Activated CD4-positive, alpha-beta T cell treated with anti-CD3 and anti-CD28 coated beads for 36 hours (primary cell): ENCODE data around the gene TRAPPC4. TPM values are rescaled to one million over a fixed set of nuclear protein-coding genes. Genes with fewer than 3 reads are reported as not detected.
"Not testable (repeated sequence)": the region's sequence is repeated elsewhere in the genome, so short reads cannot be mapped to it uniquely, and the experiment has no call there.

Experiments
- ATAC-seq: fragments of 200-7000 bp; cut with Tn5 transposase; one replicate; pipeline ENCODE4 v1.10.0; 2021; ENCODE audit warnings: mild to moderate bottlenecking, moderate library complexity
- CTCF ChIA-PET: fragments of 350-600 bp; sonication (Branson Sonifier 250); formaldehyde crosslinking; loops from one replicate; lab custom pipeline; 2021; ENCODE audit warnings: antibody characterized with exemption; lab: Charles Lee
- POLR2A ChIA-PET: fragments of 350-600 bp; sonication (Branson Sonifier 250); formaldehyde crosslinking; loops from one replicate; lab custom pipeline; 2021; ENCODE audit warnings: antibody characterized with exemption, inconsistent platforms; lab: Charles Lee
- DNase-seq: peaks from one replicate; pipeline ENCODE4 v3.0.0-alpha.2; 2020
- H3K27ac Mint-ChIP-seq: one replicate; pipeline ENCODE4 v1.8.0; 2021; ENCODE audit warnings: mixed read lengths
- H3K27me3 Mint-ChIP-seq: one replicate; pipeline ENCODE4 v1.8.0; 2021; ENCODE audit warnings: mixed read lengths
- H3K36me3 Mint-ChIP-seq: one replicate; pipeline ENCODE4 v1.8.0; 2021; ENCODE audit warnings: low read depth, mixed read lengths
- H3K4me1 Mint-ChIP-seq: one replicate; pipeline ENCODE4 v1.8.0; 2021; ENCODE audit warnings: mixed read lengths
- H3K4me3 Mint-ChIP-seq: one replicate; pipeline ENCODE4 v1.8.0; 2021; ENCODE audit warnings: mild to moderate bottlenecking, moderate library complexity, mixed read lengths
- H3K9me3 Mint-ChIP-seq: one replicate; pipeline ENCODE4 v1.8.0; 2021; ENCODE audit warnings: low read depth, mixed read lengths
- intact Hi-C, 2 experiments: fragments of 100-400 bp; cut with DNase I in 1 of 2; cut with micrococcal nuclease in 1 of 2; formaldehyde crosslinking; loops; one replicate each; pipeline versions ENCODE4 v1.14.2 to v1.15.1; 2022 to 2024; cut with DNase I, micrococcal nuclease
- total RNA-seq, 2 experiments: library from RNA; stranded (reverse); gene quantifications; one replicate each; pipeline ENCODE4 v1.2.3, GENCODE V29; 2021

TRAPPC4 gene, protein sequence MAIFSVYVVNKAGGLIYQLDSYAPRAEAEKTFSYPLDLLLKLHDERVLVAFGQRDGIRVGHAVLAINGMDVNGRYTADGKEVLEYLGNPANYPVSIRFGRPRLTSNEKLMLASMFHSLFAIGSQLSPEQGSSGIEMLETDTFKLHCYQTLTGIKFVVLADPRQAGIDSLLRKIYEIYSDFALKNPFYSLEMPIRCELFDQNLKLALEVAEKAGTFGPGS
- 10 to 100 TPM; 62.2 to 81.9 TPM for total RNA-seq

DNA sequence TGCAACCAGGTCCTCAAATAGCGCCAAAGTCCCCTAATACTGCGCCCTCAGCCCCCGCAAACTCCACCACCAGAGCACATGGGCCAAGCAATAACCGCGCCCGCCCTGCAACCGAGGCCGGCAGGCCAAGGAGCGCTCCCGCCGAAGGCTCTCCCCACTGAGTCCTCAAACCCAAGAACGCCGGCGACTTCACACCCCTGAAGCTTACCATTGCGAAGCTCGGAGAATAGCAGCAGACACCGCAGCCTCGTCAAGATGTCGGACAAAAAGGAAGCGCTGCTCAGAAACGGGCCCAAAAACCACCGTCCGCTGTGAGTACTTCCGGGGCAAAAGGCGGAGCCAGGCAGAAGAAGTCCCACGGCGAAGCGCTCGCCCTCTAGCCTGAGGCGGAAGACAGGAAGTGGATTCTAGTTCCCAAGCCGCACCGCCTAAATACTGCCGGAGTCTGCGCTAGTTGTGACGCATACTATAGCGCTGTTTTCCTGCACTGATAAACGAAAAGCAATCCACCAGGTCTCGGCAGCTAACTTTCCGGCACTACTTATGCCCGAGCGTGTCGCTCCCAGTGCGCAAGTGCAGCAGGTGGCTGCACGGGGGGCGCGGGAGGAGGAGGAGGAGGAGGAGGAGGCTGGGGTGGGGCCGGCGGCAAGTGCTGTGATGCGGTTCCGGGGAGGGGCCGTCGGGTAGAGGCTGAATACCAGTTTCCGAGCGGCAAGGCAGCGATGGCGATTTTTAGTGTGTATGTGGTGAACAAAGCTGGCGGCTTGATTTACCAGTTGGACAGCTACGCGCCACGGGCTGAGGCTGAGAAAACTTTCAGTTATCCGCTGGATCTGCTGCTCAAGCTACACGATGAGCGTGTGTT is at the start of gene TRAPPC4, which contains the start of gene RPS25:
TSS of gene TRAPPC4 (plus strand) at position 693 of the 865 bp plus-strand sequence. CDS start at position 723, 30 bp downstream.
TSS of gene RPS25 (minus strand) at position 270 of the 865 bp plus-strand sequence. CDS start at position 211, 59 bp downstream.
- peak; percentile 92 for ATAC-seq
- ChIA-PET POLR2A (interaction anchor here (0.9 to 1.5 kb wide), 8 partner anchors 13 to 100 kb away, joined by 3 to 6 read pairs (median 3); partner anchors contain the start of genes CENATAC, DPAGT1 and VPS11), CTCF (interaction anchor here (0.6 to 2.1 kb wide), 7 partner anchors 9 to 305 kb away, joined by 3 to 9 read pairs (median 4); partner anchors contain the start of gene CENATAC)
- no peaks in the 10 kb centered on the region for H3K9me3 Mint-ChIP-seq
- H3K36me3 Mint-ChIP-seq = peaks cover 82% of the 10 kb centered on the region
- no peaks in the 10 kb centered on the region for H3K27me3 Mint-ChIP-seq
- peaks cover 53% of the 10 kb centered on the region for H3K4me1 Mint-ChIP-seq
- intact Hi-C loops = loop anchor here (1.0 to 5.0 kb wide), 18 partner anchors 12 to 659 kb away; partner anchors contain the start of genes CENATAC (in 2 of the 2), HINFP (in 2 of the 2), HYOU1 (in 2 of the 2) and SLC37A4 (in 2 of the 2)
- H3K4me3 Mint-ChIP-seq = peak within 1 kb of the TSS; percentile 99
- DNase-seq = peak; percentile 98
- peak within 1 kb of the TSS; percentile 99 for H3K27ac Mint-ChIP-seq

DNA sequence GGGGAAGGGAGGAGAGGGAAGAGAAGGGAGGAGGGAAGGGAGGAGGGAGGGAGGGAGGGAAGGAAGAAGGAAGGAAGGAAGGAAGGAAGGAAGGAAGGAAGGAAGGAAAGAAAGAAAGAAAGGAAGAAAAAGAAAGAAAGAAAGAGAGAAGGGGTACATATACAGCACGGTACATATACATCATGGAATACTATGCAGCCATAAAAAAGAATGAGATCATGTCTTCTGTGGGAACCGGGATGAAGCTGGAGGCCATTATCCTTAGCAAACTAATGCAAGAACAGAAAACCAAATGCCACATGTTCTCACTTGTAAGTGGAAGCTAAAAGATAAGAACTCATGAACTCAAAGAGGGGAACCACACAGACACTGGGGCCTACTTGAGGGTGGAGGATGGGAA is 49.1 kb upstream of the TRAPPC4 start:
- H3K27ac Mint-ChIP-seq, intact Hi-C loops, DNase-seq, POLR2A ChIA-PET, H3K9me3 Mint-ChIP-seq, H3K4me1 Mint-ChIP-seq, H3K4me3 Mint-ChIP-seq, ATAC-seq, H3K36me3 Mint-ChIP-seq, CTCF ChIA-PET: not testable (repeated sequence)
- peaks cover 12% of the 10 kb centered on the region for H3K27me3 Mint-ChIP-seq

DNA sequence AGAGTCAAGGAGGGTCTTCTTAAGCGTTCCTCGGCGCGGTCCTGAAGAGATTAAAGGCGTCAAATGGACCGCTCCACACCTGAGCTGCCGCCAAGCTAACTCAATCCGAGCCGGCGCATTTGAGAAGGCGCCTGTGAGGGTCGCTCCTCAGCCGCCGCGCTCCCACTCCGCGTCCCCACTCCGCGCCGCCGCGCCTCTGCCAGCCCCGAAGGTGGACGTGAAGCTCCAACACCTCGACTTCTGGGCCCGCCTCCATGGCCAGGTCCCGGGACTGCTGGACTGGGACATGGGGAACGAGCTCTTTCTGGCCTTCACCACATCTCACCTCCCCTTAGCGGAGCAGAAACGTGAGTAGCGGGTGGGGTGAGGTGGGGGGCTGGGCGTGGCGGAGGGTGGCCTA is 46.9 kb upstream of the TRAPPC4 start, which contains the start of gene FOXR1:
TSS of gene FOXR1 (plus strand) at position 116 of the 400 bp plus-strand sequence. CDS start at position 287, 171 bp downstream.
- ChIA-PET CTCF (interaction anchor here (0.6 kb wide), 1 partner anchor 32 kb away, joined by 3 read pairs; no protein-coding TSS in a partner anchor), POLR2A (no interaction called here)
- Mint-ChIP-seq H3K4me1 (no peaks in the 10 kb centered on the region), H3K9me3 (no peaks in the 10 kb centered on the region), H3K27me3 (peaks cover 19% of the 10 kb centered on the region), H3K4me3 (no peak within 1 kb of the TSS), H3K36me3 (no peaks in the 10 kb centered on the region), H3K27ac (no peak within 1 kb of the TSS)
- ATAC-seq (no peak), DNase-seq (no peak)
- intact Hi-C loops = no loop called here

DNA sequence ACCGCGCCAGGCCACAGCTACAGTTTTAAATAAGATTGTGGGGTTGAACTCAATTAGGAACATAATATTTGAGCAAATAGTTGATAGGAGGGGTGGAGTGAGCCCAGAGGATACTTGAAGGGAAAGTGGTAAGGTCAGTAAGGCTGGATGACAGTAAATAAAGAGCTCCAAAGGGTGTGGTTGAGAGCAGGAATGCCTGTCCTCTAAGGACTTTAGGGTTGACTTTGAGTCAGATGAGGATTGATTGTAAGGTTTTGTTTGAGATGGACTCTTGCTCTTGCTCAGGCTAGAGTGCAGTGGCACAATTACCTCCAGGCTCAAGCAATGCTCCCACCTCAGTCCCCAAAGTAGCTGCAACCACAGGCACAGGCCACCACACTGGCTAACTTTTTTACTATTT is 44.6 kb upstream of the TRAPPC4 start:
- peaks cover 19% of the 10 kb centered on the region for H3K27me3 Mint-ChIP-seq
- ATAC-seq (no peak), DNase-seq (no peak)
- H3K36me3 Mint-ChIP-seq = no peaks in the 10 kb centered on the region
- no peak overlapping the region for H3K4me3 Mint-ChIP-seq
- ChIA-PET POLR2A (no interaction called here), CTCF (interaction anchor here (0.6 to 1.4 kb wide), 3 partner anchors 16 to 304 kb away, joined by 3 to 5 read pairs (median 3); no protein-coding TSS in a partner anchor)
- intact Hi-C loops = no loop called here
- H3K4me1 Mint-ChIP-seq = no peaks in the 10 kb centered on the region
- no peak overlapping the region for H3K27ac Mint-ChIP-seq
- H3K9me3 Mint-ChIP-seq = no peaks in the 10 kb centered on the region

DNA sequence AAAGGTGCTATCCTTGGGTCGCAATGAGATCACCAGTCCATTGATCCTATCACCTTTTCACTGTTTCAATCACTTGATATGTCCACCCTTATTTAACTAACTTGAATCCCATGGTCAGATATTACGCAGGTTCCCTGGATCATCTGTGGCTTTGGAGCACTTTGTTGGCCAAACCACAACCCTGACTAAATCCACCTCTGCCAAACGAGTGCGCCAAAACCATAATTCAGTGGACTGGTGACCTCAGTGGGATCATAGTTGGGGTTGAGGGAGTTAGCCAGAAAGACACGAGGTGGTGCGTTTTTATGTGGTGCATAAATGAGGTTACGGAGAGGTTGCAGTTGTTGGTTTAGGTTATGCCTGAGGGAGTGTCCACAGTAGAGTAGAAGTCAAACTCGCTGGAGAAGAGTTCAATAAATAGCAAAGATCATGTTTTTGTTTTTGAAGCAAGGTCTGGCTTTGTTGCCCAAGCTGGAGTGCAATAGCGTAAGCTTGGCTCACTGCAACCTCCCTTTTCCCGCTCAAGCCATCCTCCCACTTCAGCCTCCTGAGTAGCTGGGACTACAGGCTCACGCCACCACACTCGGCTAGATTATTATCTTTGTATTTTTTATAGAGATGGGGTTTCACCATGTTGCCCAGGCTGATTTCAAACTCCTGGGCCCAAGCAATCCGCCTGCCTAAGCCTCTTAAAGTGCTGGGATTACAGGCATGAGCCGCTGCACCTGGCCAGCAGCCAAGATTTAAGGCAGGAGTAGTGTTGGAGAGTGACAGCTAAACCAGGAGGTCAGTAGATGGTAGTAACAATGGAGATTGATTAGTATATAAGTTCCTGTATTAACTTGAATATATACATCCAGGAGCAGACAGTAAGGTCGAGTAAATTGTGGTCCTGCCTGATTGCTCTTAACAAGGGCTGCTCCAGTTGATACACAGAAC is 42.5 kb upstream of the TRAPPC4 start:
- H3K4me1 Mint-ChIP-seq = no peaks in the 10 kb centered on the region
- H3K4me3 Mint-ChIP-seq = no peak overlapping the region
- intact Hi-C loops = no loop called here
- DNase-seq (no peak), ATAC-seq (no peak)
- ChIA-PET POLR2A (no interaction called here), CTCF (interaction anchor here (0.5 kb wide), 1 partner anchor 54 kb away, joined by 3 read pairs; no protein-coding TSS in a partner anchor)
- peaks cover 14% of the 10 kb centered on the region for H3K27me3 Mint-ChIP-seq
- no peak overlapping the region for H3K27ac Mint-ChIP-seq
- H3K9me3 Mint-ChIP-seq = no peaks in the 10 kb centered on the region
- H3K36me3 Mint-ChIP-seq = no peaks in the 10 kb centered on the region

DNA sequence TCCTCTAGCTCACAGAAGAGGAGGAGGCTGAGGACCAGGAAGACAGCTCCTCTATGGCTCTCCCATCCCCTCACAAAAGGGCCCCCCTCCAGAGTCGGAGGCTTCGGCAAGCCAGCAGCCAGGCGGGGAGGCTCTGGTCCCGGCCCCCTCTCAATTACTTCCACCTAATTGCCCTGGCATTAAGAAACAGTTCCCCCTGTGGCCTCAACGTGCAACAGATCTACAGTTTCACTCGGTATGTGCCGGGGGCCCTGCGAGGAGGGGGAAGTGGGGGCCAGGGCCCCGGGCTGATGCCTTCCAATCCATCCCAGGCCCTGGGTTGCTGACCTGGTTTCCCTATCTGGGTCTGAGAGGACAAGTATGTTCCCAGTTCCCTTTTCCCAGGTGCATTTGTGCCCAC is 39.1 kb upstream of the TRAPPC4 start:
- Mint-ChIP-seq H3K4me1 (no peaks in the 10 kb centered on the region), H3K27me3 (peaks cover 7% of the 10 kb centered on the region), H3K36me3 (no peaks in the 10 kb centered on the region), H3K9me3 (no peaks in the 10 kb centered on the region), H3K27ac (no peak overlapping the region), H3K4me3 (no peak overlapping the region)
- intact Hi-C loops = no loop called here
- POLR2A ChIA-PET = no interaction called here
- CTCF ChIA-PET = no interaction called here
- ATAC-seq = peak; percentile 42
- no peak for DNase-seq

DNA sequence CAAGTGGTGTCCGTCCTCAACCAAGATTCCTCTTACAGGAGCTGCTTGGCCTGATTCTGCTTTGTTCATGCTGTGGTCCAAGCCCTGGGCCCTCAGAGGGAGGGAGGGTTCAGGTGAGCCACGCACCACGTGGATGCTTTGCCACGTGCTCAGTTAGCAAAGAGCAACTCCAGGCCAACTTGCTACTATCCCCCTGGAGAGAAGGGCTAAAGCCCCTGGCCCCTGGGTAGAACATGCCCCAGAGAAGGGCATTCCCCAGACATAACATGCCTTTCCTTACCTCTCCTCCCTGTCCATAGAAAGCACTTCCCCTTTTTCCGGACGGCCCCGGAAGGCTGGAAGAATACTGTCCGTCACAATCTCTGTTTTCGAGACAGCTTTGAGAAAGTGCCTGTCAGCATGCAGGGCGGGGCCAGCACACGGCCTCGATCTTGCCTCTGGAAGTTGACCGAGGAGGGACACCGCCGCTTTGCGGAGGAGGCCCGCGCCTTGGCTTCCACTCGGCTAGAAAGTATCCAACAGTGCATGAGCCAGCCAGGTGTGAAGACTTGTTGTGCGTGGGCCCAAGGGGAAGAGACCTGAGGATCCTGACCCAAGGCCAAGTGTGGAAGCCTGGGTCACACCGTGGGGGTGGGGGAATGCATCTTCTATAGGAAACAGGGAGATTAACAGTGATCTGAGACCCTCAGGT is 38.2 kb upstream of the TRAPPC4 start:
- Mint-ChIP-seq H3K27ac (no peak overlapping the region), H3K4me1 (no peaks in the 10 kb centered on the region), H3K27me3 (peaks cover 3% of the 10 kb centered on the region), H3K36me3 (no peaks in the 10 kb centered on the region), H3K9me3 (no peaks in the 10 kb centered on the region), H3K4me3 (no peak overlapping the region)
- intact Hi-C loops = no loop called here
- DNase-seq (no peak), ATAC-seq (no peak)
- ChIA-PET CTCF (no interaction called here), POLR2A (no interaction called here)

DNA sequence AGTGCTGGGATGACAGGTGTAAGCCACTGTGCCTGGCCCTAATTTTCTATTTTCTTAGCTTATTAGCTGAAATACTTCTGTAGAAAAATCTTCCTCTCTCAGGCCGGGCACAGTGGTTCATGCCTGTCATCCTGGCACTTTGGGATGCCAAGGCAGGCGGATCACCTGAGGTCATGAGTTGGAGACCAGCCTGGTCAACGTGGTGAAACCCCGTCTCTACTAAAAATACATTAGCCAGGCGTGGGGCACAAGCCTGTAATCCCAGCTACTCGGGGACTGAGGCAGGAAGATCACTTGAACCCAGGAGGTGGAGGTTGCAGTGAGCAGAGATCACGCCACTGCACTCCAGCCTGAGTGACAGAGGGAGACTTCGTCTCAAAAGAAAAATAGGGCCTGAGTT is 34.2 kb upstream of the TRAPPC4 start:
- H3K4me1 Mint-ChIP-seq, DNase-seq, H3K36me3 Mint-ChIP-seq, H3K27ac Mint-ChIP-seq, H3K4me3 Mint-ChIP-seq, ATAC-seq, H3K9me3 Mint-ChIP-seq, H3K27me3 Mint-ChIP-seq, POLR2A ChIA-PET, intact Hi-C loops: not testable (repeated sequence)
- CTCF ChIA-PET = interaction anchor here (0.6 to 1.4 kb wide), 2 partner anchors 215 to 294 kb away, joined by 3 to 5 read pairs; no protein-coding TSS in a partner anchor

DNA sequence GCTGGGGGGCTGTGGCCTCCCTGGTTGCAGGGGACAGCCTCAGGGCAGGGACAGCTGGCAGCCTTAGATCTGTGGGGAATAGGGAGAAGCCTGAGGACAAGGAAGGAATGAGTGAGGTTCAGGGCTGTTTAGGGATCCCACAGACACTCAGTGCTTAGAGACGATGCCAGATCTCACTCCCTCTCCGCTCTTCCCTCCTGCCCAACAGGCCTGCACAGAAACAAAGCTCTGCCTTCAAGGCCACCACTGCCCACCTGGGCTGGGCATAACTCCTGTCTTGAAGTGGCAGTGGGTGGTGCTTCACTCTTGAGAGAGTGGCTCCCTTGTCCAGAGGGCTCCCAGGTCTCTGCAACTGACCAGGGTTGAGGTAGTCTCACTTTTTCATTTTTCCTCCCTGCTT is 33.7 kb upstream of the TRAPPC4 start:
- intact Hi-C loops = no loop called here
- no peak for ATAC-seq
- H3K27ac Mint-ChIP-seq = no peak overlapping the region

DNA sequence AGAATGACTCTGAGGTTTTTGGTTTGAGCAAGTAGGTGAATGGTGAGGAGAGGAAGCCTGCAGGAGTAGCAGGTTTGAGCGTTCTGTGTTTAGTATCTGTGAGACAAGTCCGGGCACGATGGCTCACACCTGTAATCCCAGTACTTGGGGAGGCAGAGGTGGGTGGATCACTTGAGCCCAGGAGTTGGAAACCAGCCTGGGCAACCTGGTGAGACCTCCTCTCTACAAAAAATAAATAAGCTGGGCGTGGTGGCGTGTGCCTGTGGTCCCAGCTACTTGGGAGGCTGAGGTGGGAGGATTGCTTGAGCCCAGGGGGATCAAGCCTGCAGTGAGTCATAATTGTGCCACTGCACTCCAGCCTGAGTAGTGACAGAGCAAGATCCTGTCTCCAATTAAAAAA is 30.3 kb upstream of the TRAPPC4 start:
- no peaks in the 10 kb centered on the region for H3K27me3 Mint-ChIP-seq
- no peak for DNase-seq
- CTCF ChIA-PET = no interaction called here
- peaks cover 8% of the 10 kb centered on the region for H3K36me3 Mint-ChIP-seq
- no peaks in the 10 kb centered on the region for H3K4me1 Mint-ChIP-seq
- H3K4me3 Mint-ChIP-seq = no peak overlapping the region
- intact Hi-C loops = no loop called here
- no peak overlapping the region for H3K27ac Mint-ChIP-seq
- ATAC-seq = no peak
- no peaks in the 10 kb centered on the region for H3K9me3 Mint-ChIP-seq
- POLR2A ChIA-PET = no interaction called here

More for the DNA sequence above, 33.7 kb upstream of the TRAPPC4 start:
- CTCF ChIA-PET = interaction anchor here (0.7 to 1.4 kb wide), 2 partner anchors 55 to 295 kb away, joined by 3 to 5 read pairs; no protein-coding TSS in a partner anchor
- POLR2A ChIA-PET = no interaction called here
- DNase-seq = no peak
- Mint-ChIP-seq H3K9me3 (no peaks in the 10 kb centered on the region), H3K4me1 (no peaks in the 10 kb centered on the region), H3K36me3 (no peaks in the 10 kb centered on the region), H3K27me3 (no peaks in the 10 kb centered on the region), H3K4me3 (no peak overlapping the region)
